Mononuclear cell (primary cell): ENCODE data around the gene ARMS2. TPM values are rescaled to one million over a fixed set of nuclear protein-coding genes. Genes with fewer than 3 reads are reported as not detected.

Experiments used
- H3K27me3 ChIP-seq: 2 replicates; pipeline ENCODE4 v1.6.0; 2011; ENCODE audit warnings: low read length, control low read depth; ENCODE audit not compliant: insufficient read depth
- H3K4me1 ChIP-seq: 2 replicates; pipeline ENCODE4 v1.5.1; 2011; ENCODE audit warnings: mild to moderate bottlenecking, low read length, control low read depth; ENCODE audit not compliant: insufficient read depth
- H3K4me3 ChIP-seq: 2 replicates; pipeline ENCODE4 v1.5.1; 2011; ENCODE audit warnings: mild to moderate bottlenecking, low read length, moderate library complexity
- H3K9me3 ChIP-seq: 2 replicates; pipeline ENCODE4 v1.5.1; 2011; ENCODE audit warnings: low read depth, mild to moderate bottlenecking, control low read depth, low read length
- total RNA-seq: library from RNA; depleted of rRNA; stranded (reverse); fragments of >200 nt; gene quantifications from one replicate; pipeline ENCODE4 v1.2.3, GENCODE V29; 2012

ARMS2 gene
- total RNA-seq, 1 donor, result not detected

- no peaks in the 10 kb centered on the region for H3K27me3 ChIP-seq
- H3K9me3 ChIP-seq, result no peaks in the 10 kb centered on the region
- H3K4me3 ChIP-seq, result no peak overlapping the region
- H3K4me1 ChIP-seq, result no peaks in the 10 kb centered on the region
Observed at GRCh38 chr10:122490786-122491680, 36.6 kb downstream of the ARMS2 start.

DNA sequence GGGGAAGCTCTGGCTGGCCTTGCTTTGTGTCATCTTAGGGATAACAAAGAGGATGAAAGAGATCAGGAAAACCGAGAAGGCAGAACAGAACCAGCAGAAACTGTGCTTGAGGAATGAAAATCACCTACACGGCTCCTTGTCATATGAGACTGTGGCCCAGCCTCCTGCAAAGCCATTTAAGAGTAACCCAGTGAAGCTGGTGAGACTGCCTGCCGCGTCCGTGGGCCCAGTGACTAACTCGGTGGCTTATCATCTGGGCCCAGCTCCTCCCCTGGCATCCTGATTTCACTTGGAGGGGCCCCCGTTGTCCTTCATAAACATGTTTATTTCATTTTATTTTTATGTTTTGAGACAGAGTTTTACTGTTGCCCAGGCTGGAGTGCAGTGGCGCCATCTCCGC, 37.6 kb downstream of the ARMS2 start:
- no peaks in the 10 kb centered on the region for H3K9me3 ChIP-seq

DNA sequence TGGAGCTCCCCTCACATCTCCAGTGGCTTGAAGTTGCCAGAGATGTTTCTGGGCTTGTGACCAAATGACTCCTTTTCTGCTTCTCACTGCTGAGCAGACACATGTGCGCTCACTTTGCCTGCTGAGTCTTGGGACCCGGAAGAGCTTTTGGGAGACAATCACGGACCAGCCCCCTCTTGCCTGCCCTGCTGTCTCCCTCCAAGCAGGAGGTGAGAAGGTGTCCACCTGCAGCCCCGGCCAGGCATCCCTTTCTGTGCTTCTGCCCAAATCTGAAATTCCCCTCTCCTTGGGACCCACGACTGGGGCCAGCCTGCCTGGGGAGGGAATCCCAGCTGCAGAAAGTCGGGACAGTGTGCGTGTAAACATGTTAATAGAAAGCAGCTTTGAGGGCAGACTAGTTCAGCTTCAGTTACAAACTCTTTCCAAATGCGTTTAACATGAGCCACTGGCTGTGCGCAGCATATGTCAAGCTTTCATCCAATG, 38.6 kb downstream of the ARMS2 start:
- Histone ChIP-seq H3K4me3 (no peak overlapping the region), H3K9me3 (no peaks in the 10 kb centered on the region), H3K4me1 (peaks cover 4% of the 10 kb centered on the region), H3K27me3 (no peaks in the 10 kb centered on the region)

More for the DNA sequence above, 37.6 kb downstream of the ARMS2 start:
- H3K27me3 ChIP-seq, result no peaks in the 10 kb centered on the region
- peaks cover 4% of the 10 kb centered on the region for H3K4me1 ChIP-seq
- H3K4me3 ChIP-seq, result no peak overlapping the region

- Histone ChIP-seq H3K4me3 (no peak overlapping the region), H3K27me3 (no peaks in the 10 kb centered on the region)
Observed at GRCh38 chr10:122493761-122494160, 39.3 kb downstream of the ARMS2 start.

GRCh38 chr10:122494173-122494820, 39.8 kb downstream of the ARMS2 start:
- Histone ChIP-seq H3K4me3 (no peak overlapping the region), H3K9me3 (no peaks in the 10 kb centered on the region), H3K27me3 (no peaks in the 10 kb centered on the region), H3K4me1 (peaks cover 4% of the 10 kb centered on the region)

More at GRCh38 chr10:122493761-122494160, 39.3 kb downstream of the ARMS2 start:
- Histone ChIP-seq H3K4me1 (peaks cover 4% of the 10 kb centered on the region), H3K9me3 (no peaks in the 10 kb centered on the region)

- Histone ChIP-seq H3K4me3 (no peak overlapping the region), H3K27me3 (no peaks in the 10 kb centered on the region), H3K4me1 (peaks cover 4% of the 10 kb centered on the region), H3K9me3 (no peaks in the 10 kb centered on the region)
Observed at GRCh38 chr10:122494833-122495232, 40.4 kb downstream of the ARMS2 start.

DNA sequence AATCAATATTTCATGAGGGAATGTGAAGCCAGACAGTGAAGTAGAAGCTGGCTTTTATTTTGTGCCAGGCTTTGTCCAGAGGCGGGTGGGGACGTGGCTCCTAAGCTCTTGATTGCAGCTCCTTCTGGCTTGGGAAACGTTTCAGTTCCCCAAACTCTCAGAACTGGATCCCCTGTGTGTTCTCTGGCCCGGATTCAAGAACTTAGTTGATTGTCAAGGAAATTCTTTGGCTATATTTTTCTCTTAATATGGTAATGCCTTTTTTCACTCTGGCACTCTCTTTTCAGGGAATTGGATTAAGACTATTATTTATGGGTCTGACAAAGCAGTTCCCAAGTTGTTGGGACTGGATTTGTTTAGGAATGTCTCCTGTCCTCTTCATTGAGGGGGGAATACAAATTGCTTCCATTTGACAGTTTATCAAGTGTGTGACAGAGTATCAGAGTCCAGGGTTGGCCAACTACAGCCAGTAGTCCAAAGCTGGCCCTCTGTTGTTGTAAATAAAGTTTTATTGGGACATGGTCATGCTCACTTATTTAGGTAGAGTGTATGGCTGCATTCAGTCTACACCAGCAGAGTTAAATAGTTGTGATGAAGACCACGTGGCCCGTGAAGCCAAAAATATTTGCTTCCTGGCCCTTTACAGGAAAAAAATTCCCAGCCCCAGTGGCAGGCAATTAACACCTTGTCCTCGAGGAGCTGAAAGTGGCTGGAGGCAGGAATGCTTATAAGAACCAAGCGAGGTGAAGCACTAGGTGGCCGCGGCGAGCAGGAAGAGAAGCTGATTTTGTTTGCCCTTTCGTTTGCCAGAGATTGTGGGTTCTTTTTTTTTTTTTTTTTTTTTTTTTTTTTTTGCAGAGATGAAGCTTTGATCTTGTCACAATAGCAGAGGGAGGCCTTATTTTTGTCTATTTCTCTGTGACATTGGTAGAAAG, 41.2 kb downstream of the ARMS2 start:
- Histone ChIP-seq H3K27me3 (no peaks in the 10 kb centered on the region), H3K4me3 (no peak overlapping the region), H3K9me3 (no peaks in the 10 kb centered on the region), H3K4me1 (peaks cover 4% of the 10 kb centered on the region)

DNA sequence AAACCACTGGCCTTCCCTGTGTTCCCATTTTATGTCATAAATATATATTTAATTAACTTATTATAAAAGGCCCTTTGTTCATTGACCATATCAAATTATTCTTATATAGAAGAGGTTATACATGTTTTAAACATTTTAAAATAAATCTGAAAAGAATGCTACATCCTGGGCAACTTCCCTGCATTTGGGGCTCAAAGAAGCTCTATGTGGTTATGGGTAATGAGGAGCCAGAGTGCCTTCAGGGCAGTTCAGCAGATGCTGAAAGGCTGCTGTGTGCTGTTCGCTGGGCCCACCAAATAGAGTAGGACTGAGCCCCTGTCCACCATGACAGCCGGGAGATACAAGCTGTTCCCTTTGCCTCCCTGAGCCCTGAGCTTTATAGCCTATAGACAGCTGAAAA, 42.8 kb downstream of the ARMS2 start:
- Histone ChIP-seq H3K4me3 (no peak overlapping the region), H3K27me3 (no peaks in the 10 kb centered on the region), H3K4me1 (peaks cover 4% of the 10 kb centered on the region), H3K9me3 (no peaks in the 10 kb centered on the region)

- Histone ChIP-seq H3K27me3 (no peaks in the 10 kb centered on the region), H3K4me1 (peaks cover 4% of the 10 kb centered on the region), H3K9me3 (no peaks in the 10 kb centered on the region), H3K4me3 (no peak overlapping the region)
Observed at GRCh38 chr10:122498521-122498920, 44.1 kb downstream of the ARMS2 start.

- H3K4me3 ChIP-seq, result no peak overlapping the region
- H3K27me3 ChIP-seq, result no peaks in the 10 kb centered on the region
- no peaks in the 10 kb centered on the region for H3K9me3 ChIP-seq
- H3K4me1 ChIP-seq, result peaks cover 4% of the 10 kb centered on the region
Observed at GRCh38 chr10:122499012-122499411, 44.6 kb downstream of the ARMS2 start.

DNA sequence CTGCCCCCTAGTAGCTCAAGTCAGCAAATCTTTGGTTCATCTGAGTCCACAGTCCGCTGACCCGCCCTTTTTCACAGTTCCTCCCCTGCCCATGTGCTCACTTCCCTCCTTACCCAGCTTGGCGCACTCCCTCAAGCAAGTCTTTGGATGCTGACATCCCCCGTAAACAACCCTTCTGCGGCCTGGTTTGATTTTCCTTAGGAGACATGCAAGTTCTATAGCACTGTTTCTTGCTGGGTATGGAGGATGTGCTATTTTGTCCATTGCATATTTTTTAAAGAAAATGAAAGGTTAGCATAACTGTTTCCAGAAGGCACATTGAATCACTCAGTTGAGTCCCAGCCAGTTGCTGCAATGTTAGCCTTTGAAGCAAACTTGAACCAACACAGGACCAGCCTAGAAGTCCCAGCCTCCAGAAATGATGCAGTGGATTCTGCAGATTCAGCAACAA, 45.1 kb downstream of the ARMS2 start:
- Histone ChIP-seq H3K4me3 (no peak overlapping the region), H3K9me3 (no peaks in the 10 kb centered on the region), H3K4me1 (peaks cover 4% of the 10 kb centered on the region), H3K27me3 (no peaks in the 10 kb centered on the region)

DNA sequence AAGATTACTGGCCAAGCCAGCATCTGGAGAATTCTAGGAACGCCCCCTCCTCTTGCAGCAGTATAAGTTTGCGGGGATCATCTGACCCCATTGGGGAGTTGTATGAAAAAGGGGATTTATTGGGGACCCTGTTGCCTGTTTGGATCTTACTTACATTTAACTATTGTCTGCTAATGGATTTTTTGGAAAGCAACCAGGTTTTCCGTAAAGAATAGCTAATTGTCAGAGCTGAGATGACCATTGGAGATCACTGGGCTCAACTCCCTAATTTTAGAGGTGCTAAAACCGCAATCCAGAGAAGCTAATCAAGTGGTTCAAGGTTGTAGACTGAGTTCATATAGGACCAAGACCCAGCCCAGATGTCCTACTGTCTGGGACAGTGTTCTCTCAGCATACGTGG, 45.7 kb downstream of the ARMS2 start:
- peaks cover 4% of the 10 kb centered on the region for H3K4me1 ChIP-seq
- no peaks in the 10 kb centered on the region for H3K9me3 ChIP-seq
- H3K4me3 ChIP-seq, result no peak overlapping the region
- no peaks in the 10 kb centered on the region for H3K27me3 ChIP-seq

- no peaks in the 10 kb centered on the region for H3K9me3 ChIP-seq
- no peaks in the 10 kb centered on the region for H3K27me3 ChIP-seq
- peaks cover 4% of the 10 kb centered on the region for H3K4me1 ChIP-seq
- no peak overlapping the region for H3K4me3 ChIP-seq
Observed at GRCh38 chr10:122500726-122501125, 46.3 kb downstream of the ARMS2 start.

DNA sequence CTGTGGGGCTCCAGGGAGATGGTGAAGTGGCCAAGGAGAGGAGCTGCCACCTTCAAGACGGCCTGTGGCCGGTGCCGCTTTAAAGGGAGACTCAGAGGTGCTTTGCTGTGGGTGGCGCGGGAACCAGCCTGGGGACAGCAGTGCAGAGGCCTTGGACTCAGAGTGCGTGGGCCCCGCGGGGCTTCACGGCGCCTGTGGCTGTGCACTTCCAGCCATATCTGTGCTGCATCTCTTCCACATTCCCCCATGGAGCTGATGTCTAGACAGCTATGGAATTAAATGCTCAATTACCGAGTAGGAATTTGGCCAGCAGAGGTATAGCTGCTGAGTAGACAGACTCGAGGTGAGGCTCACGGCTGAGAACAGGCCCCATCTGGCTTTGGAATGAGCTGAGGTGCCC, 48.6 kb downstream of the ARMS2 start:
- Histone ChIP-seq H3K27me3 (no peaks in the 10 kb centered on the region), H3K4me3 (no peak overlapping the region), H3K4me1 (no peaks in the 10 kb centered on the region), H3K9me3 (no peaks in the 10 kb centered on the region)
